NCI-H1694 (cell line): Measurements from ENCODE around the gene DENND10.
"Not testable (repeated sequence)": the region's sequence is repeated elsewhere in the genome, so short reads cannot be mapped to it uniquely, and the experiment has no call there.

ENCODE experiments used
- DNase-seq: peaks from one replicate; lab custom pipeline; 2025; lab: John Stamatoyannopoulos, UW

The DENND10 gene, protein sequence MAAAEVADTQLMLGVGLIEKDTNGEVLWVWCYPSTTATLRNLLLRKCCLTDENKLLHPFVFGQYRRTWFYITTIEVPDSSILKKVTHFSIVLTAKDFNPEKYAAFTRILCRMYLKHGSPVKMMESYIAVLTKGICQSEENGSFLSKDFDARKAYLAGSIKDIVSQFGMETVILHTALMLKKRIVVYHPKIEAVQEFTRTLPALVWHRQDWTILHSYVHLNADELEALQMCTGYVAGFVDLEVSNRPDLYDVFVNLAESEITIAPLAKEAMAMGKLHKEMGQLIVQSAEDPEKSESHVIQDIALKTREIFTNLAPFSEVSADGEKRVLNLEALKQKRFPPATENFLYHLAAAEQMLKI

DNA sequence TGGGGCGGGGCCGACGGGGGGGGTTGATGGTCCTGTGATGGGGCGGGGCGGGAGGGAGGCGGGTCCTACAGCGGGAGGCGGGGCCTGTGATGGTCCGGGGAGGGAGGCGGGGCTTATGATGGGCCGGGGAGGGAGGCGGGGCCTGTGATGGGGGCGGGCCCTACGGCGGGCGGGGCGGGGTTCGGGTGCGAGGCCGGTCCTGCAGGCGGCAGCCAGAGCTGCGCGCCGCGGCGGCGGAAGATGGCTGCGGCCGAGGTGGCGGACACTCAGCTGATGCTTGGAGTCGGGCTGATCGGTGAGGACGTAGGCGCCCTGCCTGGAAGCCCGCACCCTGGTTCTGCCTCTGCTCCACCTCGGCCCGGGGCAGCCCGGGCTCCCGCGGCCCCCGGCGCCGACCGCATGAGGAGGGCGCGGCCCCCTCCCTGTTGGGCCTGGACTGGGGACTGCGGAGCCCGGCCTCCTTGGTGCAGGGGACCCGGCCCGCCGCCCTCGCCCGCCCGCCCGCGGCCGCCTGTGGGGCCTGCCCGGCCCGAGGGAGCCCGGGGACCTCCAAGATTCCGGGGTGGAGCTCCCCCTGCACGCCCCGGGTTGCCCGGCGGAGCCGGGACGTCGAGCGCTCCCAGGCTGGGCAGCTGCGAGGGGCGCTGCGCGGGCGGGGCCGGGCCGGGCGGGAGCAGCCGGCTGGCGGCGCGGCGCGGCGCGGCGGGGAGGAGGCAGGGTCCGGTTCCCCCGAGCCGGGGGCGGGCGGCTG is at the start of gene DENND10:
Gene DENND10 (plus strand): TSS at position 211 of the 751 bp plus-strand sequence. CDS start 30 bp downstream, at position 241.
- DNase-seq: peak; percentile 1

DNA sequence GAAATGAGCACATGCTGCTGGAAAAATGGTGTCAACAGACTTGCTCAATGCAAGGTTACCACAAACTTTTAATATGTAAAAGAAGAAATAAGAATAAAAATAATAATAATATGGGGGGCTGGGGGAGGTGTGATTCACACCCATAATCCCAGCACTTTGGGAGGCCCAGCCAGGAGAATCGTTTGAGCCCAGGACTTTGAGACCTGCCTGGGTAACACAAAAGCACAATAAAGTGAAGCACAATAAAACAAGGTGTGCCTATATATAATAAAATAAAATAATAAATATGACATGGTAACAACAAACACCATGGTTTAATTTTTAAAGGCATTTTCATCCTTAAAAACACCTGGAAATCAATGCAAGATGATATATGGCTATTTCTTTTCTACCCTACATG is 48.4 kb upstream of the DENND10 start:
- DNase-seq: no peak

DNA sequence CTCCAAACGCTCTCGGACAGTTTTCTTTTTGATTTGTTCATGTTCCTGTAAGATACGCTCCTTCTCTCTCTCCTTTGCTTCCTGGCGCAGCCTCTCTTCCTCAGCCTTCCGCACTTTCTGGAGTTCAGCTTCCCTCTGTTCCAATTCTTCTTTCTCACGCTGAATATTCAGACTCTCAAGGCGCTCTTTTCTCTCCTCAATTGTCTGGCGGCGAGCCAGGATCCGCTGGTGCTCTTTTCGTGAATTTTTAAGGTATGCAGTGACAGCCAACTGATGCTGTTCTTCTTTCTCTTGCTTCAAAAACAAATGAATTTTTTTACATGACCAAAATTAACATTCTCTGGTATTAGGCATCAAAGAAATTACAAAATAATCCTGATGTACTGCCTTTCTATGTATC is 45.9 kb upstream of the DENND10 start:
- DNase-seq: no peak

DNA sequence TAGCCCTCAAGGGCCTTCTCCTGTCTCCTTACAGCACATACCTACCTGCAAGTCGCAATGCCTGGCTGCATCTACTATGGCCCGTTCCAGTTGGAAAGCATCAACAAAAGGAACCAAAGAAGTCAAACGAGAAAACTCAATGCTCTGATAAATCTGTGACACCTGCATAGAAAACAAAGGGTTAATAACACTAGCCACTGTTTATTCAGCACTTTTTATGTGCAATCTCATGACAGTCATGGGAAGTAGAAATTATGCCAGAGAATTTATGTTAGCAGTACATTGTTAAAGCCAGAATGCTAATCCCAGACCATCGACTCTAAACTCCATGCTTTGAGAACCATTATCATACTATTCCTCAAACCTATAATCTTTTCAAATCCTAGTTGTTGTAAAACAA is 44.4 kb upstream of the DENND10 start:
- DNase-seq: no peak

DNA sequence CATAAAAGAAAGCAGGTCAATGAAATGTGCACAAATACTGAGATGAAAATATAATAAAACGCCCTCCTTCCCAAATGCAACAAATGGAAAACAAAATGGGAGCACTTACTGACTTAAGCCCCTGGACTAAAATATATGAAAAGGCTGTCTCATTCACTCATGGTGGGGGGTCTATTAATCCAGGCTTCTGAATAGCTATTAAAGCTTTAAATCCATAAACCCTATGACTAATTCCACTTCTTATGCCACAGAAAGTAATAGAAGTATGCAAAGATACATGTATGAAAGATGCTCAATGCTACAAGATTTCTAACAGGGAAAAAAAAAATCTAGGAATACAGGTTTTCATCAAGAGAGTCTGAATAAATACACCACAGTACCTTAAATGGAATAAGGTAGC is 43.8 kb upstream of the DENND10 start:
- DNase-seq: no peak

DNA sequence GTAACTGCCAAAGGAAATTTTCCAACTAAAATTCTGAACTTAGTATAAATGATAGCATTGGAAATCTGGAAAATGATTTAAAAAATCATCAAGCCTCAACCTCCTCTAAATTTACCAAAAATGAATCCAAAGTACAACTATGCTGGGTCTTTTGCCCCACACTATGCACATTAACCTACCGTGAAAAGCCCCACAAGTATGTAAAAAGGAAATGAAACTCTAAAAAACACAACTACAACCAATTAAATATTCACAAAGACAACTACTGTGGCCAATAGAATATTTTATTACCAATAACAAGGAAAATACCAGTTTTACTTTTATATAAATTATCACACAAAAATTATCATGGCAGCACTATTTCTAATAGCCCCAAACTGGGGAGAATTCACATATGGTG is 42.6 kb upstream of the DENND10 start:
- no peak for DNase-seq

DNA sequence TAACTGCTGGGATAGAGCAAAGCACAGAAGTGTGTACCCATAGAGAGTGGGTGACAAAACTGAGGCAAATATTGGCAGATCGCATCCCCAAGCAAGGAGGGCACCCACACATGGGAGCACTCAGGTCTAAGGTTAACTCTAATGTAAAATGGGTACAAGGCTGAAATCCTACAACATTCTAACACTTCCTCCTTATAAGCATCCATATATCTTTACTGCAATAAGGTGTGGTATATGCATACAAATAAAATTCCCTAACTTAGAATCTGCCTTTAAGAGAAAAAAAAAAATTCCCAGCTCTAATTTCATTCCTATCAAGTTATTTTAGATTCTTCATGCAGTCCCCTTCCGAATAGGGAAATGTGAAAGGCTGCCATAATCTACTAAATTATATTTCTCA is 42.0 kb upstream of the DENND10 start:
- DNase-seq: no peak

DNA sequence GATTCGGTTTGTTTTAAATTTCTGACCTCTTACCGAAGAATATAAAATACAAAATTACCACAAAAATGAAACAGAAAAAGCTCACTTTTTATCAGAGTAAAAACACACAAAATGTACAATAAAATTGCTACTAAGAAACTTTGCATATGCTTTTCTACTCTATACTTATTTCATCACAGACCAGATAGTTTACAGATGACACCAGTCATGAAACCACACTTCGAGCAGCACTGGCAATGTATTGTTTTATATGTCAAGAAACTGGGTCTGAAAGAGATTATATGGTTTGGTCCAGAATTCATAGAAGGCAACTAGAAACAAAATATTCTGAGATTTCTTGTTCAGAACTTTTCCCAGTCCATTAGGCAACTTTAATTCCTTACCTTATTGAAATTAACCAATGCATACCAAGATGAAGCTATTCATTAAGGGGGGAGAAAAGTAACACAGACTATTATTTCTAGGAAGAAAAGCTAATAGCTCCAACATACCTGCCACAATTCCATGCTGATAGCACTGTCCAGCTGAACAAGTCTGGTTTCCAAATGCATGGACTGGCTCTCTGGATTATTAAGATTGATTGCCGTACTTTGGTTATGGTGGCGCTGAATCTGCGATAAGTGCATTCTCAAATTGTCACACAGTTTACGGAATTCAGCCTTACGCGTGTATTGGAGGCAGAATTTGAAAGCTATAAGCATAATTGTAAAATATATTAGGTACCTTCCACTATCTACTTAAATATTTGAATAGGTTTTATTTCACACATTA is 33.3 kb upstream of the DENND10 start:
- DNase-seq: no peak

DNA sequence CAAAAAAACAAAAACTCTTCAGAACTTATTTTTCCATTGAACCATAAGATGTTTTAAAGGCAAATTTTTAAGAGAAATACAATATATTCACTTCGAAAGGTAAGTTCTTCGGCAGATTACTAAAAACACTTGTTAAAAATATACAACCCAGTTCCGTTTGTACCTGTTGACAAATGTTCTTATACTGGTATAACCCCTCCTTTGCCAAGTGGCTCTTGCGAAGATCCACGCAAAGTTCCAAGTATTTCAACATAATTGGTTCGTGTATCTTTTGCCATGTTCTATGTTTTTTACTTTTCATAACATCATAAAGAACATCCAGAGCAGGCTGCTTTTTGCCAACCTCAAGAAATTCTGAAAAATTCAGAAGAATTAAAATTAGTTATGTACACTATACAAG is 30.3 kb upstream of the DENND10 start:
- DNase-seq: no peak

DNA sequence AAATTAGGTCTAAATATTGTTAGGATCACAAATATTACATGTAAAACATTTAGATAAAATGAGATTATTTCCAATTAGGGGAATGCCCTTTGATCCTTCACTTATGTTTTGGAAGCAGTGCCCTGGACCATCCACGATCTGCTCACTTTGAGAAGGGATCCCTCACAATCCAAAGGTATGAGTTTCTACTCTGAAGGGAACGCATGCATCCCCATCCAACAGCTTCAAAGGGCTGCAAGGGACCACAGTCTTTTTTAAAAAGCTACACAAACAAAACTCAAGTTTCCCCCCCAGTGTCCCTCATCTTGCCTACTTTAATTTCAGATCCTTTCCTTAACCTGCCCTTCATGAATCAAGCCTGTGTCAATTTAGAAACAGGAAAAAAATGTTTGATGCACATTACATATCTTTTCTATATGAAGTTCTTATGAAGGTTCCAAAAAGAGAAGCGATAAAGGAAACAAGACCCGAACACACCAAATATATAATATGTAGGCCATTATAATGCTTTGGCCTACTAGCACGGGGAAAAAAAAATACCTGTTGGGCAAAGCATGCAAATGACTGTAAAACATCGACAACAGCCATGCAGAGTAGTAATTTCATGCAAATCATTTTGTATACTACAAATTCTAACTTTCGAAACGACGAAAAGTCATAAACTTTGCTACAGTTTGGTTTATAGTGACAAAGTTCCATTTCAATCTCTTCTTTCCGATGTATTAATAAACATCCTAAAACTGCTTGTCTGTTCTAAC is 25.3 kb upstream of the DENND10 start:
- DNase-seq: no peak

DNA sequence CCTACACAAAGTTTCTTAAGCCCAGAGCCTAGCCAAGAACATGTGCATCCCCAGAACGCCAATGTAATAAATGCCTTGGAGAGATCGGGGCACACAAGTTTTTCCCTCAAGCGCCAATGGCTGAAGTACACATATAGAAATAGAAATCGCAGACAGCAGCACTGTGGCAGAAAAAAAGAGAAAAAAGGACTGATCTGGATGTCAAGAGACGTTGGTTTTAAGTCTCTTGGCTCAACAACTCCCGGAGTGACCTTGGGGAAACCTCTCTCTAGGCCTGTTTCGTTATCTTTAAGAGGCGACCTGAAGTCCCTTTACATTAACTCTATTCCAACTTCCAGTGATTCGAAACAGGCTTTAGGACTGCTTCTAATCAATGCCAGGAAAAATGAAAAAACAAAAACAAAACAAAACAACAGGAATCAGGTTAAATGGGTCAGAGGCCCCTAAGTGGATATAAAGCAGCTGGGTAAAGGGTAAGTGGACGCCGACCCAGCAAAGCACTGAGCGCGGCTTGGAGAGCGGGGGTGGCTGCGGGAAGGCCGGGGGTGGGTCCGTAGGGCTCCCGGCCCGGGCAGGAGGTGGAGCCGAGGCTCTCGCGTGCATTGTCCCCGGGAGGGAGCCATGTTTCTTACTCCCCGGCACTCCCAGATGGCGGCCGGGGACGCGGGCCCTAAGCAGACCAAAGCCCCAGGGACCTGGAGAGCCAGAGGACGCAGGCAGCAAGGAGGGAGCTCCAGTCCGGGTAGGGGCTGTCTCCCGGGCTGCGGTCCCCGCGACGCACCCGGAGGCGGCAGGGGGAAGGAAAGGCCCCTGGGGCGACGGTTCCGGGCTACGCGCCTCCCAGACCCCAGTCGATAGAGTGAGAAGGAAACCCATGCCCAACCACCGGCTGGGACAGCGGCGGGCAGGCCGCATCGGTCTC is 24.1 kb upstream of the DENND10 start:
- peak; percentile 1 for DNase-seq

DNA sequence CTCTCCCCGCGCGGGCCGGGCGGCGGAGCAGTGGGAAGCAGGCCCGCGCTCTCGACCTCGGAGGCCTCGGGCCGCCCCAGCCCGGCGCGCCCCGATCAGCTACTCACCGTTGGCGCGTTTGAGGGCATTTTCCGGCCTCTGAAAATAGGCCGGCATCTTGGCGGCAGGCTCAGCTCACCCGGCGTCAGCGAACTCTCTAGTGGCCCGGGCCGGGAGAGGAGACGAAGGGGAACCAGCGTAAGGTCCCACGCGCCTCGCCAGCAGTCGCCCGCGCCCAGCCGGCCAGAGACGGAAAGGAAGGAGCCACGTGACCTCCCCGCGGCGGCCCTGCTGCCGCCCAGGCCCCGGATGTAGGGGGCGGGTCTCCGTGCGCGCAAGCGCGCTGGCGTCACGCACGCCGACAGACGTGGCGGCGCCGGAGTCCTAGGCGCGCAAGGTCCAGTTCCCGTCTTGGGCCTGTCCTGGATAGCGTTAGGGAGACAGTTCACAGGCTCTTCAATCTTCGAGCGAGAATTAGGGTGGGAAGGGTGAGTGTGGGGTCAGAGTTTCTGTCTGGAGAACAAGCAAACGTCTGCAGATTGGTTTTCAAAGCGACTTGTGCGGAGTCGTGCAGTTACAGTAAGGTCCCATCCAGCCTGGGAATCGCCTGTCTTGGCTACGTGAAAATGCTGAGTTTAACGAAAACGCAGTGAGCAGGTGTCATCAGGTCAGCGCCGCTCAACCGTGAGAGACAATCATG is 23.2 kb upstream of the DENND10 start, which contains the start of gene EIF3A:
Gene EIF3A (minus strand): TSS at position 297 of the 739 bp plus-strand sequence. CDS start 141 bp downstream, at position 156.
- peak; percentile 27 for DNase-seq

DNA sequence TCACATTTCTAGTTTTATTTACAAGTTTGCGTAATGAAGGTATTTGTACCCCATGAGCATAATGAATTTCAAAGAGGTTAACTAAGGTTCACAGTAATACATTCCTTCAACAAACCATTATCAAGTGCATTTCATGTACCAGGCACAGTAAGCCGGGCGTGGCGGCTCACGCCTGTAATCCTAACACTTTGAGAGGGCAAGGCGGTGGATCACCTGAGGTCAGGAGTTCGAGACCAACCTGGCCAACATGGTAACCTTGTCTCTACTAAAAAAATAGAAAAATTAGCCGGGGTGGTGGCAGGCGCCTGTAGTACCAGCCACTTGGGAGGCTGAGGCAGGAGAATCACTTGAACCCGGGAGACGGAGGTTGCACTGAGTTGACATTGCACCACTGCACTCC is 19.0 kb upstream of the DENND10 start:
- no peak for DNase-seq

DNA sequence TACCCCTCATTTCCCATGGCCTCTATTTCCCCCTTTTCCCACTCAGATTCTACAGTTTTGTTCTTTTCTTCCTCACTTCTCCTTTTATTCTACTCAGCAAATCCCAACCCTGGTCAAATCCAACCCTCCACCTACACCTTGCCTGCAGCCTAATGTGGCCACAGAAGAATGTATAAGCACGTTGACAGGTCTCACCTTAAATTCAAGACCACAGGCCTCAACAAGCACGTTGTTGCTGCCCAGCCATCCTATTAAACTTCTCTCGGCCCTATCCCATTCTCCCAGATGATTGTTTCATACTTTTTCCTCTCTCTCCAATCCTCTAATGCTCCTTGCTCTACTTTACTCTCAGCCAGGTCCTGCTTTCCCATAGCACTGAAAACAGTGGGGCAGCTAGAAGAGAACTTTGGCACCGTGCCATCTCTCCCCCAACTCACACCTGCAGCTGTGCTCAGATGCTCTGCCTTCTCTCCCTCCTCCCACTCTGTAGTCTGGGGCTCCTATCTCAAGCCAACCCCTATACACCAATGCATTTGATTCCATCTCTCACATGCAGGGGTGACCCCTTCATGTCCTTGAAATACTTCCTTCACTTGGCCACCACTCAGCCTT is 16.5 kb upstream of the DENND10 start:
- no peak for DNase-seq

DNA sequence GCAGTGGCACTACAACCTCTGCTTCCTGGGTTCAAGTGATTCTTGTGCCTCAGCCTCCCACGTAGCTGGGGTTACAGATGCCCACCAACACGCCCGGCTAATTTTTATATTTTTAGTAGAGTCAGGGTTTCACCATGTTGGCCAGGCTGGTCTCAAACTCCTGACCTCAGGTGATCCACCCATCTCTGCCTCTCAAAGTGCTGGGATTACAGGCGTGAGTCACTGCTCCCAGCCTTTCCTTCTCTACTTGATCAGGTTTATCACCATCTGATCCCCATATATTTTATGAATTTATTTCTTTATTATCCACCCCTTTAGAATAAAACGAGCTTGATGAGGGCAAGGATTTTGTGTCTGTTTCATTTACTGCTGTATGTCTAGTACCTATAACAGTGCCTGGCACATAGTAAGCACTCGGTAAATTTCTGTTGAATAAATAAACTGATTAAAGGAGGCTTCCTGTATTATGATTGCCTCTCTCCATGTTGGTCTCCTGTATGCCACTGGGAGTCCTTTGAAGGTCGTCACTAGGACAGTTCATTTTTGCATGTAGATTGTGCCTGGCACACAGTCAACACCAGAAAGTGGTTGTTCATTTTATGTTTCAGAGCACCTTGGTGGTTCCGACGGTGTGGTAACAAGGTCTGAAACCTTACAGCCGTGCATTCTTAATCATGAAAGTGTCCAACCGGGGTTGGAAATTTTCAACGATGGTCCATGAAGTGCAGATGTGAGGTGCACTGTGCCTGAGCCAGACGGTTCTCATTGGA is 13.7 kb upstream of the DENND10 start:
- no peak for DNase-seq

DNA sequence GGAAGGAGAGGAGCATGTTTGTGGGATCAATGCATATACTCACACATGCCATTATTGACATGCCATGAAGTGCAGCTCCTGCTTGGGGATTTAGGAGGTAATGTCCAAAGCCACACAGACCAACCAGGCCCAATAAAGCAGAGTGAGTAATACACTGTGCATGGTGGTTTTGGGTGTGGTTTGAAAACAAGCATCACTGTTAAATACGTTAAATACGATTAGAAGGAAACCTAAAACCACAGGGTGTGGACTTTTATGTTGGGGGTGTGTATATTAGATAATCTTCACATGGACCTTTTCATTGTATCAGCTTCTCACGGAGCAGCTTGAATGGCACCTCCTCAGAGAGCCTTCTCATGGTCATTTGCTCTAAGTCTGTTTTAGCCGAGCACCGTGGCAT is 12.9 kb upstream of the DENND10 start:
- no peak for DNase-seq

DNA sequence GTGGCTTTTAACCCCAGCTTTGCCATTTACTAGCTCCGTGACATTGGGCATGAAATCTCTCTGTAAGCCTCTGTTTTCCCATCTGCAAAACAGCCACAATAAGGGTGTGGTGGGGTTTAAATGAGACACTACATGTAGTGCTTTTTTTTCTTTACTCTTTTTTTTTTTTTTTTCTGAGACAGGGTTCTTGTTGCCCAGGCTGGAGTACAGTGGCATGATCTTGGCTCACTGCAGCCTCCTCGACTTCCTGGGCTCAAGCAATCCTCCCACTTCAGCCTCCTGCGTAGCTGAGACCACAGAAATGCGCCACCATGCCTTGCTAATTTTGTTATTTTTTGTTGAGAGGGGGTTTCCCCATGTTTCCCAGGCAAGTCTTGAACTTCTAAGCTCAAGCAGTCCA is 8.3 kb upstream of the DENND10 start:
- no peak for DNase-seq

DNA sequence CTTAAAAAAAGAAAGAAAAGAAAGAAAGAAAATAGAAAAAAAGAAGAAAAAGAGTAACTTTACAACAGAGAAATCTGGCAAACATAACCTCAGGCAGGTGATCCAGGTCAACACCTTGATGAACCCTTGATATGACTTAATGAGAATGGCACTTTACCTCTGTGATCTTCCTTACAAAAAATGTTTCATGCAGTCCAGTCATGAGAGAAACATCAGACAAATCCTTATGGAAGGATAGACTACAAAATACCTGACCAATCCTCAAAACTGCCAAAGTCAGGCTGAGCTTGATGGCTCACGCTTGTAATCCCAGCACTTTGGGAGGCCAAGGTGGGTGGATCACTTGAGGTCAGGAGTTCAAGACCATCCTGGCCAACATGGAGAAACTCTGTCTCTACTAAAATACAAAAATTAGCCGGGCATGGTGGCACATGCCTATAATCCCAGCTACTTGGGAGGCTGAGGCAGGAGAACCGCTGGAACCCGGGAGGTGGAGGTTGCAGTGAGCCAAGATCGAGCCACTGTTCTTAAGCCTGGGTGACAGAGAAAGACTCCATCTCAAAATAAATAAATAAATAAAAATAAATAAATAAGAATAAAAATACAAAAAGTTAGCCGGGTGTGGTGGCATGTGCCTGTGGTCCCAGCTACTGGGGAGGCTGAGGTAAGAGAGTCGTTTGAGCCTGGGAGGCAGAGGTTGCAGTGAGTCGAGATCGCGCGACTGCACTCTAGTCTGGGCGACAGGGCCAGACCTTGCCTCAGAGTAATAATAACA is 7.1 kb upstream of the DENND10 start:
- DNase-seq: not testable (repeated sequence)
